GM23338 (cell line): ENCODE measurements around the gene CPNE6. TPM values are rescaled to one million over a fixed set of nuclear protein-coding genes. Genes with fewer than 3 reads are reported as not detected.
"Not testable (repeated sequence)": the region's sequence is repeated elsewhere in the genome, so short reads cannot be mapped to it uniquely, and the experiment has no call there.

Experiments
- ATAC-seq: fragments of 200-7000 bp; cut with Tn5 transposase; 3 replicates; pipeline ENCODE4 v1.9.1; 2020
- DNase-seq: peaks from one replicate; pipeline ENCODE4 v3.0.0-alpha.2; 2015; ENCODE audit warnings: low spot score
- H2AFZ ChIP-seq: fragments of 200-600 bp; sonication (generic); 2 replicates; pipeline ENCODE4 v1.8.0; 2016; ENCODE audit warnings: antibody characterized with exemption, mild to moderate bottlenecking, moderate library complexity
- H3F3A ChIP-seq: fragments of 200-600 bp; sonication (generic); replicated peaks from 2 replicates; pipeline ENCODE4 v1.8.0; 2017; ENCODE audit warnings: antibody characterized with exemption, mixed run types, low read depth
- H3K27ac ChIP-seq: fragments of 200-600 bp; sonication (generic); 2 replicates; pipeline ENCODE4 v1.6.1; 2016; ENCODE audit warnings: low read depth
- H3K27me3 ChIP-seq: fragments of 200-600 bp; sonication (generic); 2 replicates; pipeline ENCODE4 v1.8.0; 2016; ENCODE audit warnings: mild to moderate bottlenecking, mixed run types, moderate library complexity; ENCODE audit not compliant: insufficient read depth
- H3K36me3 ChIP-seq: fragments of 200-600 bp; sonication (generic); 2 replicates; pipeline ENCODE4 v1.8.0; 2016; ENCODE audit warnings: mild to moderate bottlenecking; ENCODE audit not compliant: insufficient read depth
- H3K4me1 ChIP-seq: fragments of 200-600 bp; sonication (generic); 2 replicates; pipeline ENCODE4 v1.8.0; 2016; ENCODE audit warnings: mild to moderate bottlenecking, moderate library complexity; ENCODE audit not compliant: insufficient read depth
- H3K4me2 ChIP-seq: fragments of 200-600 bp; sonication (generic); 2 replicates; pipeline ENCODE4 v1.7.1; 2017; ENCODE audit warnings: mixed run types
- H3K4me3 ChIP-seq: fragments of 200-600 bp; sonication (generic); 2 replicates; pipeline ENCODE4 v1.6.1; 2016; ENCODE audit warnings: mixed run types
- H3K79me2 ChIP-seq: fragments of 200-600 bp; sonication (generic); replicated peaks from 2 replicates; pipeline ENCODE4 v1.8.0; 2017; ENCODE audit warnings: mild to moderate bottlenecking; ENCODE audit not compliant: insufficient read depth
- H3K9me2 ChIP-seq: fragments of 200-600 bp; sonication (generic); 2 replicates; pipeline ENCODE4 v1.8.0; 2017; ENCODE audit not compliant: insufficient read depth
- H4K20me1 ChIP-seq: fragments of 200-600 bp; sonication (generic); replicated peaks from 2 replicates; pipeline ENCODE4 v1.8.0; 2017; ENCODE audit warnings: mild to moderate bottlenecking; ENCODE audit not compliant: insufficient read depth
- H3K27ac Mint-ChIP-seq: 2 replicates; pipeline ENCODE4 v1.8.0; 2020; ENCODE audit warnings: inconsistent platforms, mild to moderate bottlenecking, moderate library complexity, mixed read lengths
- H3K27me3 Mint-ChIP-seq: 3 replicates; pipeline ENCODE4 v1.8.0; 2022; ENCODE audit warnings: low read depth, mild to moderate bottlenecking, moderate library complexity, mixed read lengths, inconsistent platforms; ENCODE audit not compliant: insufficient read depth, poor library complexity
- H3K36me3 Mint-ChIP-seq: 3 replicates; pipeline ENCODE4 v1.8.0; 2021; ENCODE audit warnings: low read depth, mild to moderate bottlenecking, inconsistent platforms, moderate library complexity, mixed read lengths
- H3K4me1 Mint-ChIP-seq: 3 replicates; pipeline ENCODE4 v1.8.0; 2020; ENCODE audit warnings: mild to moderate bottlenecking, inconsistent platforms, mixed read lengths
- H3K4me3 Mint-ChIP-seq: 3 replicates; pipeline ENCODE4 v1.8.0; 2021; ENCODE audit warnings: moderate library complexity, mild to moderate bottlenecking, inconsistent platforms, mixed read lengths
- H3K9me3 Mint-ChIP-seq: 3 replicates; pipeline ENCODE4 v1.8.0; 2020; ENCODE audit warnings: moderate library complexity, mild to moderate bottlenecking, inconsistent platforms, mixed read lengths
- EZH2phosphoT487 ChIP-seq: fragments of 200-600 bp; sonication (generic); IDR thresholded peaks from one replicate; pipeline ENCODE4 v1.8.1; 2018; ENCODE audit warnings: antibody characterized with exemption; ENCODE audit not compliant: unreplicated experiment
- JUNB ChIP-seq: IDR thresholded peaks from one replicate; pipeline ENCODE4 v1.6.1; 2016; ENCODE audit warnings: antibody characterized with exemption; ENCODE audit not compliant: unreplicated experiment
- NANOG ChIP-seq: IDR thresholded peaks from 2 replicates; pipeline ENCODE4 v1.6.1; 2016; ENCODE audit warnings: antibody characterized with exemption, borderline replicate concordance
- POLR2AphosphoS5 ChIP-seq: IDR thresholded peaks from 2 replicates; pipeline ENCODE4 v1.6.1; 2016; ENCODE audit warnings: antibody characterized with exemption, low read depth
- STAT1 ChIP-seq: IDR thresholded peaks from one replicate; pipeline ENCODE4 v1.6.1; 2016; ENCODE audit warnings: antibody characterized with exemption; ENCODE audit not compliant: unreplicated experiment
- ZNF114 ChIP-seq: fragments of 250-450 bp; sonication (Bioruptor Pico); IDR thresholded peaks from 2 replicates; pipeline ENCODE4 v1.5.0; 2020; ENCODE audit warnings: mild to moderate bottlenecking, moderate library complexity
- ZNF331 ChIP-seq: fragments of 250-450 bp; sonication (Bioruptor Pico); IDR thresholded peaks from 2 replicates; pipeline ENCODE4 v1.5.0; 2020; ENCODE audit warnings: low read depth, mild to moderate bottlenecking, moderate library complexity
- polyA plus RNA-seq: library from polyadenylated mRNA; unstranded; fragments of >200 nt; fragmentation: Nextera tagmentation; extraction: Ambion mirVana; gene quantifications from 2 replicates; pipeline ENCODE4 v1.2.1, GENCODE V29; 2016
- total RNA-seq: library from RNA; depleted of rRNA; stranded (reverse); fragments of >200 nt; shearing (Covaris generic); gene quantifications from 2 replicates; pipeline ENCODE4 v1.2.3, GENCODE V29; 2014
- TF ChIP-seq, protein P1 (sequence below): IDR thresholded peaks from one replicate; pipeline ENCODE4 v1.6.1; 2018; ENCODE audit warnings: antibody characterized with exemption; ENCODE audit not compliant: unreplicated experiment
- TF ChIP-seq, protein P2 (sequence below): IDR thresholded peaks from 2 replicates; pipeline ENCODE4 v1.6.1; 2016; ENCODE audit warnings: antibody characterized with exemption

The CPNE6 gene
- total and polyA plus RNA-seq, 2 experiments from 2014 or later, result 0.16 TPM; not detected in 1

DNA sequence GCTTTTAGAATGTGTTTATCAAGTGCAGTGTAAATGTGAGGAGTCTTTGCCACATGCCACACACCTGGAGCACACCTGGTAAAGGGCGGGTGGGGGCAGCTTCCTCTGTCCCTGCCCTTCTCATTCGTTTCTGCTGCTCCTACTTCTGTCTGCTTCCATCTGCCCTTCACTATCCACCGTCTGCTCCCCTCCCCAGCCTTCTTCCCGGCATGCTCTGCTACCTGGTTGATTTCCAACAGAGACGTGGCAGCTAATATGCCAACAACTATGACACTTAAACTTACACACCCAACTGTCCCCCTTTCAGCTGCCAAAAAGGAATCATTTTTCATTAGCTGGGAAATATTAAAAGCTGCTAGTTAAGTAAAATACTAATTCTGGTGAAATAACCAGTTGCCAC is 28.6 kb upstream of the CPNE6 start:
- Mint-ChIP-seq H3K27ac (no peak overlapping the region), H3K4me3 (no peak overlapping the region), H3K27me3 (no peaks in the 10 kb centered on the region), H3K36me3 (no peaks in the 10 kb centered on the region), H3K4me1 (peaks cover 4% of the 10 kb centered on the region; the same call in 1 of the 3 replicates), H3K9me3 (no peaks in the 10 kb centered on the region)
- Histone ChIP-seq H3K4me2 (no peak overlapping the region), H2AFZ (no peak overlapping the region), H3K27ac (no peak overlapping the region), H3K79me2 (no peaks in the 10 kb centered on the region), H3K4me3 (no peak overlapping the region), H3K4me1 (no peaks in the 10 kb centered on the region), H3K36me3 (no peaks in the 10 kb centered on the region), H3F3A (no peaks in the 10 kb centered on the region), H4K20me1 (no peaks in the 10 kb centered on the region), H3K9me2 (no peaks in the 10 kb centered on the region), H3K27me3 (no peaks in the 10 kb centered on the region)
- TF ChIP-seq STAT1, result no peak
- ATAC-seq (no peak), DNase-seq (no peak)

DNA sequence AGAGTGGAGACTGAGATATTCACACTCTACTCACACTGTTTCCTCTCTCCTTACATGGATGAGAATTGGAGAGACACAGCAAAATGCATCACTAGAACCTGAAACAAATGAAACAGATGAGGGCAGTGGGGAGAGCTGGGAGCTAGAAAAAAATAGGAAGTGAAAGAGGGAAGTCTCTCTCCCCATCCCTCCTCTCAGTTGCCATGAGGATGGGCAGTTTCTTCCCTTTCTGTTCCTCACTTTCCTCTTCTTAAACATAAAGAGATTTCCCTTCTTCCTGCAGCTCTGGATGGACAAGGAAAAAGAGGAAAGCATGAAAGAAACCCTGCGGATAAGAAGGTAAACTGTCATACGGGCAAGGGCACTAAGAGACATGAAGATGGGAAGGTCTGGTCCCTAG is 22.4 kb upstream of the CPNE6 start:
- not testable (repeated sequence) for ATAC-seq, H3K27me3 ChIP-seq, H4K20me1 ChIP-seq, H3K4me2 ChIP-seq, H3K4me1 ChIP-seq, H3F3A ChIP-seq, DNase-seq, H3K4me3 ChIP-seq, H3K9me3 Mint-ChIP-seq, H3K9me2 ChIP-seq, H3K36me3 ChIP-seq, H3K4me3 Mint-ChIP-seq, H3K79me2 ChIP-seq, H3K27ac Mint-ChIP-seq, H3K36me3 Mint-ChIP-seq, H2AFZ ChIP-seq, H3K27ac ChIP-seq
- H3K4me1 Mint-ChIP-seq, result peaks cover 26% of the 10 kb centered on the region
- peaks cover 16% of the 10 kb centered on the region for H3K27me3 Mint-ChIP-seq

DNA sequence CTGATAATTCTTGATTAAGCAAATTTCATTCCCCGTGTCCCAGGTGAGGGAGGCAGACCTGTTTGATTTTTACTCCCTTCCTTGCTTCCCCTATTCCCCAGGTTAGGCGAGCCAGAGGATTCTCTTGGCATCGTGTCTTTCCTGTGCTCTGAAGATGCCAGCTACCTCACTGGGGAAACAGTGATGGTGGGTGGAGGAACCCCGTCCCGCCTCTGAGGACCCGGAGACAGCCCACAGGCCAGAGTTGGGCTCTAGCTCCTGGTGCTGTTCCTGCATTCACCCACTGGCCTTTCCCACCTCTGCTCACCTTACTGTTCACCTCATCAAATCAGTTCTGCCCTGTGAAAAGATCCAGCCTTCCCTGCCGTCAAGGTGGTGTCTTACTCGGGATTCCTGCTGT is 20.6 kb upstream of the CPNE6 start:
- H3K79me2 ChIP-seq, H3K9me2 ChIP-seq, H3K27me3 ChIP-seq, H3K4me1 ChIP-seq, H3K9me3 Mint-ChIP-seq, DNase-seq, H4K20me1 ChIP-seq, H3K36me3 ChIP-seq, H3F3A ChIP-seq: not testable (repeated sequence)
- Mint-ChIP-seq H3K27me3 (peaks cover 16% of the 10 kb centered on the region), H3K4me1 (peaks cover 26% of the 10 kb centered on the region), H3K27ac (peak overlapping the region; percentile 69), H3K4me3 (peak overlapping the region; percentile 81), H3K36me3 (peaks cover 12% of the 10 kb centered on the region; the same call in 2 of the 3 replicates)
- Histone ChIP-seq H3K4me2 (peak overlapping the region; percentile 97), H3K4me3 (peak overlapping the region; percentile 92), H2AFZ (peak overlapping the region; percentile 91), H3K27ac (0 out of 2 replicates have a peak overlapping the region, but pooled peaks have one; percentile 19)
- ATAC-seq, result peak; percentile 1; the same call in 1 of the 3 replicates

DNA sequence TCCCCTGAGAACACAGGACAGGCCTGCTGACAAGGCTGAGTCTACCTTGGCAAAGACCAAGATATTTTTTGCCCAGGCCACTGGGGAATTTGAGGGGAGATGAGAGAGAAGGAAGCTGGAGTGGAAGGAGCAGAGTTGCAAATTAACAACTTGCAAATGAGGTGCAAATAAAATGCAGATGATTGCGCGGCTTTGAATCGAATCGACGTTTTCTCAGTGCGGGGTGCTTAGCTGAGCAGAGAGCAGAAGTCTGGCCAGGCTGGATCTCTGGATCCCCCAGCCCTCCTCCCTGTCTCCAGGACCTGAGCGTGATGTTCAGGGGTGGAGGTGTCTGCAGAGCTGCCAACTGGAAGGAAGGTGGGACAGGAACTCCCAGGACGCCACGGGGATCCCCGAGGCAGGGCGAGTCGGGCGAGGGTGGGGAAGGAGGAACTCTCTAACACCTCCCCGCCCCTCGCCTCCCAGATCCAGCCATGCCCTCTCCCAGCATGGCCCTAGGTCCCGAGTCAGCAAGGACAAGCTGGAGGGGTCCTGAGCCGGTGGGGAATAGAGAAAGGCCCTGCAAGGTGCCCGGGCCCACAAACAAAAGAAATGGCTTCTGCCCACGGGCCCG is 20.1 kb upstream of the CPNE6 start:
- H3K4me3 ChIP-seq, result peak overlapping the region; percentile 92
- H3F3A ChIP-seq, result 0 out of 2 replicates have a peak, but pooled peaks cover 4% of the 10 kb centered on the region
- ATAC-seq (peak; percentile 55), DNase-seq (peak; percentile 52)
- Mint-ChIP-seq H3K9me3 (no peaks in the 10 kb centered on the region), H3K27me3 (peaks cover 16% of the 10 kb centered on the region), H3K4me3 (peak overlapping the region; percentile 81), H3K27ac (peak overlapping the region; percentile 69), H3K4me1 (peaks cover 26% of the 10 kb centered on the region), H3K36me3 (peaks cover 12% of the 10 kb centered on the region; the same call in 2 of the 3 replicates)
- peak overlapping the region; percentile 91 for H2AFZ ChIP-seq
- no peaks in the 10 kb centered on the region for H3K9me2 ChIP-seq
- H3K36me3 ChIP-seq, result no peaks in the 10 kb centered on the region
- H3K79me2 ChIP-seq, result no peaks in the 10 kb centered on the region
- H3K27ac ChIP-seq, result 0 out of 2 replicates have a peak overlapping the region, but pooled peaks have one; percentile 19
- no peaks in the 10 kb centered on the region for H4K20me1 ChIP-seq
- peak overlapping the region; percentile 97 for H3K4me2 ChIP-seq
- H3K4me1 ChIP-seq, result peaks cover 9% of the 10 kb centered on the region; the same call in 1 of the 2 replicates
- no peaks in the 10 kb centered on the region for H3K27me3 ChIP-seq
- TF ChIP-seq, protein P1, sequence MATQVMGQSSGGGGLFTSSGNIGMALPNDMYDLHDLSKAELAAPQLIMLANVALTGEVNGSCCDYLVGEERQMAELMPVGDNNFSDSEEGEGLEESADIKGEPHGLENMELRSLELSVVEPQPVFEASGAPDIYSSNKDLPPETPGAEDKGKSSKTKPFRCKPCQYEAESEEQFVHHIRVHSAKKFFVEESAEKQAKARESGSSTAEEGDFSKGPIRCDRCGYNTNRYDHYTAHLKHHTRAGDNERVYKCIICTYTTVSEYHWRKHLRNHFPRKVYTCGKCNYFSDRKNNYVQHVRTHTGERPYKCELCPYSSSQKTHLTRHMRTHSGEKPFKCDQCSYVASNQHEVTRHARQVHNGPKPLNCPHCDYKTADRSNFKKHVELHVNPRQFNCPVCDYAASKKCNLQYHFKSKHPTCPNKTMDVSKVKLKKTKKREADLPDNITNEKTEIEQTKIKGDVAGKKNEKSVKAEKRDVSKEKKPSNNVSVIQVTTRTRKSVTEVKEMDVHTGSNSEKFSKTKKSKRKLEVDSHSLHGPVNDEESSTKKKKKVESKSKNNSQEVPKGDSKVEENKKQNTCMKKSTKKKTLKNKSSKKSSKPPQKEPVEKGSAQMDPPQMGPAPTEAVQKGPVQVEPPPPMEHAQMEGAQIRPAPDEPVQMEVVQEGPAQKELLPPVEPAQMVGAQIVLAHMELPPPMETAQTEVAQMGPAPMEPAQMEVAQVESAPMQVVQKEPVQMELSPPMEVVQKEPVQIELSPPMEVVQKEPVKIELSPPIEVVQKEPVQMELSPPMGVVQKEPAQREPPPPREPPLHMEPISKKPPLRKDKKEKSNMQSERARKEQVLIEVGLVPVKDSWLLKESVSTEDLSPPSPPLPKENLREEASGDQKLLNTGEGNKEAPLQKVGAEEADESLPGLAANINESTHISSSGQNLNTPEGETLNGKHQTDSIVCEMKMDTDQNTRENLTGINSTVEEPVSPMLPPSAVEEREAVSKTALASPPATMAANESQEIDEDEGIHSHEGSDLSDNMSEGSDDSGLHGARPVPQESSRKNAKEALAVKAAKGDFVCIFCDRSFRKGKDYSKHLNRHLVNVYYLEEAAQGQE, result no peak
- TF ChIP-seq, protein P2, sequence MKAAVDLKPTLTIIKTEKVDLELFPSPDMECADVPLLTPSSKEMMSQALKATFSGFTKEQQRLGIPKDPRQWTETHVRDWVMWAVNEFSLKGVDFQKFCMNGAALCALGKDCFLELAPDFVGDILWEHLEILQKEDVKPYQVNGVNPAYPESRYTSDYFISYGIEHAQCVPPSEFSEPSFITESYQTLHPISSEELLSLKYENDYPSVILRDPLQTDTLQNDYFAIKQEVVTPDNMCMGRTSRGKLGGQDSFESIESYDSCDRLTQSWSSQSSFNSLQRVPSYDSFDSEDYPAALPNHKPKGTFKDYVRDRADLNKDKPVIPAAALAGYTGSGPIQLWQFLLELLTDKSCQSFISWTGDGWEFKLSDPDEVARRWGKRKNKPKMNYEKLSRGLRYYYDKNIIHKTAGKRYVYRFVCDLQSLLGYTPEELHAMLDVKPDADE, result no peak
- TF ChIP-seq ZNF331 (CRISPR knock-in tag) (no peak), NANOG (no peak), EZH2phosphoT487 (no peak), POLR2AphosphoS5 (no peak), JUNB (no peak), ZNF114 (CRISPR knock-in tag) (no peak)
